ENCODE results near the gene SLIT1. TPM values are rescaled to one million over a fixed set of nuclear protein-coding genes. Genes with fewer than 3 reads are reported as not detected.

Gene SLIT1
- total RNA-seq, 1 donor from 2014 or later, result 55.7 TPM

DNA sequence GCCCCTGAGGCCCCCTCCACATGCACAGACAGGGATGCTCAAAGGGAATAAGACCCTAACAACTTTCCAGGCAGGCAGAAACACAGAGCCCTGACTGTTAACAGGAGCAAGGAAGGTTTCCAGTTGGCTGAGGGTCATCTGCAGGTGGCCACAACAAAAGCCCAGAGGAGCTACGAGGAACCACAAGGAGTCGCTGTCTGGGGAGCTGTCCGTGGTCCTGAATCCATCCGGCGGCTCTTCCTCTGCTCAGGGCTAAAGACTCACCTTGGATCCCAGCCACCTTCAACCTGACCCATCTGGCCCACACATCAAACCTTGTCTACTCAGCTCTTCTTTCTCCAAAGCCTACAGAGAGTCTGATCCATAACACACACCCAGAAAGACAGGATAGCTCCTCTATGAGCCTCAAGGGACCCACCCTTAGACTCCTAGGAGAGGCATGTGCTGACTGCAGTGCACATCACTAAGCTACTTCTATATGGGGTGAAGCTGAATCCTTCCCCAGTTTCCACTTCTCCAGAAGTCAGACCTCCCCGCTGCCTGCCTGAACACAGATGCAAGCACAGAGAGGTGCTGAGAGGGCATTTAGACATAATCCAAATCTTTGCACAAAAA, 104.0 kb downstream of the SLIT1 start:
- no peak overlapping the region for H3K27ac Mint-ChIP-seq
- H3K36me3 Mint-ChIP-seq, result no peaks in the 10 kb centered on the region
- H3K4me3 Mint-ChIP-seq, result no peak overlapping the region
- H3K4me1 Mint-ChIP-seq (ENCODE audit: unreplicated experiment), result no peaks in the 10 kb centered on the region
- peaks cover 29% of the 10 kb centered on the region for H3K27me3 Mint-ChIP-seq
- no peak for DNase-seq (ENCODE audit: extremely low spot score, unreplicated experiment)
- TF ChIP-seq, protein P1, sequence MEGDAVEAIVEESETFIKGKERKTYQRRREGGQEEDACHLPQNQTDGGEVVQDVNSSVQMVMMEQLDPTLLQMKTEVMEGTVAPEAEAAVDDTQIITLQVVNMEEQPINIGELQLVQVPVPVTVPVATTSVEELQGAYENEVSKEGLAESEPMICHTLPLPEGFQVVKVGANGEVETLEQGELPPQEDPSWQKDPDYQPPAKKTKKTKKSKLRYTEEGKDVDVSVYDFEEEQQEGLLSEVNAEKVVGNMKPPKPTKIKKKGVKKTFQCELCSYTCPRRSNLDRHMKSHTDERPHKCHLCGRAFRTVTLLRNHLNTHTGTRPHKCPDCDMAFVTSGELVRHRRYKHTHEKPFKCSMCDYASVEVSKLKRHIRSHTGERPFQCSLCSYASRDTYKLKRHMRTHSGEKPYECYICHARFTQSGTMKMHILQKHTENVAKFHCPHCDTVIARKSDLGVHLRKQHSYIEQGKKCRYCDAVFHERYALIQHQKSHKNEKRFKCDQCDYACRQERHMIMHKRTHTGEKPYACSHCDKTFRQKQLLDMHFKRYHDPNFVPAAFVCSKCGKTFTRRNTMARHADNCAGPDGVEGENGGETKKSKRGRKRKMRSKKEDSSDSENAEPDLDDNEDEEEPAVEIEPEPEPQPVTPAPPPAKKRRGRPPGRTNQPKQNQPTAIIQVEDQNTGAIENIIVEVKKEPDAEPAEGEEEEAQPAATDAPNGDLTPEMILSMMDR (conservative IDR thresholded peaks at IDR 0.05), result peak; percentile 88
- H3K9me3 Mint-ChIP-seq, result no peaks in the 10 kb centered on the region

DNA sequence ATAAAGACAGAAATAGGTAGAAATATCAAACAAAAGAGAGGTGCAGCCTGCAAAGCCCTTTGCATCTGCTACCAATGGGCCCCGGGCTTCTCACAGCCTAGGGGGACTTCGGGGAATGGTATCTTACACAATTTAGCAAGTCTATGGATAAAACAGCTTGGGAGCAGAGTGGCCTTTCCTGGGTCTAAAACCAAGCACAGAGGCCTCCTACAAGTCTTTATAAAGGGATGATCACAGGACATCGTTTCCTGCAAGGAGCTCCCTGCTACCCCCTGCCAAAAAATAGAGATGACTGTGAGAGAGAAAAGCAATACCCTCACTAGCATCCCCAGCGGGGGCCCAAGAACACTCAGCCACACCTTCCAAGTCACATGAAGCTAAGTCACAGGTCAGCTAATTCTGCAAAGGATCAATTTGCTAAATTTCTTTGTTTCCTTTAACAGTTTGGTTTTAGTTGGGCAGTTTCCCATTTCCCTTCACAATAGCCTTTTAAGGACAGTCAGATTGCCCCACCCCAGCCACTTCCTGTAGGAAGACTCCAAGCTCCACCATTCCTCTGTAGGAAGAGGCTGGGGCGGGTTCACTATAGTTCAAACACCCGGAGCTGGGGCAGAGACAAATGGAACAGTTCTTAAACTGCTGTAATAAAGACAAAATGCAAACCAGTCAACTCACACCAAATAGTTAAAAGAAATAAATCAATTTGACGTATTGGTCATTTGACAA, 105.5 kb downstream of the SLIT1 start:
- no peak for DNase-seq (ENCODE audit: extremely low spot score, unreplicated experiment)
- Mint-ChIP-seq H3K4me3 (no peak overlapping the region), H3K36me3 (no peaks in the 10 kb centered on the region), H3K27me3 (peaks cover 30% of the 10 kb centered on the region), H3K4me1 (ENCODE audit: unreplicated experiment) (no peaks in the 10 kb centered on the region), H3K9me3 (no peaks in the 10 kb centered on the region), H3K27ac (no peak overlapping the region)
- TF ChIP-seq, protein P1 (conservative IDR thresholded peaks at IDR 0.05), result no peak

DNA sequence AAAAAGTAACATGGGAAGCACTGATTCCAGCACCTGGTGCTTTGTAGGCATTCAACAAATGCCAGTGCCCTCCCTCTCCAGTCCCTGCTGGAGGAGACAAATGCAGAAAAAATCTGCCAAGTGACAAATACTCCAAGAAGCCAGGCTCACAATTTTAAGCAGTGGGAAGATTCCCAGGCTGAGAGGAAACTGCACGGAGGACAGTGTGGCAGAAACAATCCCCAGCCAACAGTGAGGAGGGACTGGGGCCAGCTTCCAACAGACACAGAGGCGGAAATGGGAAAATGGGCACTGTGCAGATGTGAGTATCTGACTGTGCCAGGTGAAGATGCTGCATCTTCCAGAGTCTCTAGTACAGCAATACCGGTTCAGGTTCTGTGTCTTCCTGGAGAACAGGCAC, 106.3 kb downstream of the SLIT1 start:
- Mint-ChIP-seq H3K27me3 (peaks cover 30% of the 10 kb centered on the region), H3K4me3 (no peak overlapping the region), H3K9me3 (no peaks in the 10 kb centered on the region), H3K36me3 (no peaks in the 10 kb centered on the region), H3K27ac (no peak overlapping the region), H3K4me1 (ENCODE audit: unreplicated experiment) (no peaks in the 10 kb centered on the region)
- TF ChIP-seq, protein P1 (conservative IDR thresholded peaks at IDR 0.05), result no peak
- DNase-seq (ENCODE audit: extremely low spot score, unreplicated experiment), result no peak

DNA sequence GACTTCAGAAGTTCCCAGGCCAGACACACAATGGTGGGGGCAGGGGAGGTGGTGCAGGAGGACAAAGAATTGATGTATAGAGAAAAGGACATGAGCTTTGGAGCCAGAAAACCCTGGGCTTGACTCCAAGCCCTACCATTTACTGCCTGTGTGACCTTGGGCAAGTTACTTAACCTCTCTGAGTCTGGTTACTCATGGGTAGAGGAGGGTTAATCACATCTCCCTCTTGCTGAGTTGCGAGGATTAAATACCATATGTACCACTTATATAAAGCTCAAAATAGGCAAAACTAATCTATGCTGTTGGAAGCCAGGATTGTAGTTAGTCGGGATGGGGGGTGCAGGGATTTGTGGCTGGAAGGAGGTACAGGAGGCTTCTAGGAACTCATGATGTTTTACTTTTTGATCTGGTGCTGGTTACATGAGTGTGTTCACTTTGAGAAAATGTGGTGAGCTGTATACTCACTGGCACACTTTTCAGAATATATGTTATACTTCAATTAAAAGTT, 106.8 kb downstream of the SLIT1 start:
- TF ChIP-seq, protein P1 (conservative IDR thresholded peaks at IDR 0.05), result no peak
- peaks cover 33% of the 10 kb centered on the region for H3K27me3 Mint-ChIP-seq
- no peak for DNase-seq (ENCODE audit: extremely low spot score, unreplicated experiment)
- no peak overlapping the region for H3K27ac Mint-ChIP-seq
- no peaks in the 10 kb centered on the region for H3K9me3 Mint-ChIP-seq
- H3K4me3 Mint-ChIP-seq, result no peak overlapping the region
- H3K4me1 Mint-ChIP-seq (ENCODE audit: unreplicated experiment), result peaks cover 4% of the 10 kb centered on the region
- H3K36me3 Mint-ChIP-seq, result no peaks in the 10 kb centered on the region

DNA sequence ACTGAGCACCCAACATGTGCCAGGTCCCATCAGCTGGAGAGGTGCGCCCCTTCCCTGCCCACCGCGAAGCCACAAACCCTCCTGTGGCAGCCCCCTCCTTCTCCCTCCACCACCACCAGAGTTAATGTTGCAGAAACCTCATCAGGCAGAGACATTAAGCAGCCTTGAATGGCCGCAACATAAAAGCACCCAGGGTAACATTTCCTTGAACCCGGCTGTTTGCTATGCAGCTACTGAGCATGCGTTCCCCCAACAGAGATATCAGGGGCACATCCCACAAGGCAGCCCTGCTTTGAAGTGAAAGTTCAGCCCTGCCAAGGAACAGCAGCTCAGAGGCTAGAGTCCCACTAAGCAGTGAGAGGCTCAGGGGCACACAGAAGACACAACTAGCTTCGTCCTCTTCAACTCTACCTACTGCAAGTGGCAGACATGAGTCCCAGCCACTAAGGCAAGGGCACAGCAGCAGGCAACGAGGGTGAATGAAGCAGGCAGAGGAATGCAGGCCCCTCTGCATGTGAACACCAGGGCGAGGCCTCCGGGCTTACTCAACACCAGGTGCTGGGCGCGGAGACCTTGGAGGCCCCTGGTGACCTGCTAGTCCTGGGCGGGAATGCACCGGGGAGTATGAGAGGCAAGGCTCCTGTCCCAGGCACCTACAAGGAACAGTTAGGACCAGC, 107.4 kb downstream of the SLIT1 start:
- peaks cover 30% of the 10 kb centered on the region for H3K27me3 Mint-ChIP-seq
- H3K4me1 Mint-ChIP-seq (ENCODE audit: unreplicated experiment), result peaks cover 6% of the 10 kb centered on the region
- no peaks in the 10 kb centered on the region for H3K9me3 Mint-ChIP-seq
- DNase-seq (ENCODE audit: extremely low spot score, unreplicated experiment), result no peak
- no peaks in the 10 kb centered on the region for H3K36me3 Mint-ChIP-seq
- TF ChIP-seq, protein P1 (conservative IDR thresholded peaks at IDR 0.05), result no peak
- H3K27ac Mint-ChIP-seq, result no peak overlapping the region
- no peak overlapping the region for H3K4me3 Mint-ChIP-seq
